Left lung (tissue), 10 donors: ENCODE data around the gene HTR1B. TPM values are rescaled to one million over a fixed set of nuclear protein-coding genes. Genes with fewer than 3 reads are reported as not detected.

ENCODE experiments used
- ATAC-seq: fragments of 200-7000 bp; cut with Tn5 transposase; one replicate; pipeline ENCODE4 v1.9.1; 2020; ENCODE audit warnings: moderate library complexity
- DNase-seq, 4 donors: peaks; one replicate each; pipeline ENCODE4 v3.0.0-alpha.2; 2013 to 2020
- H3K27ac ChIP-seq, 2 donors: fragments of 200-600 bp; sonication (generic) in 1 of 2; one replicate each; pipeline versions ENCODE4 v1.5.0 to v1.8.0; 2020 to 2021
- H3K27me3 ChIP-seq, 2 donors: fragments of 200-600 bp; sonication (generic) in 1 of 2; one replicate each; pipeline versions ENCODE4 v1.5.0 to v1.8.0; 2020 to 2021
- H3K36me3 ChIP-seq, 2 donors: fragments of 200-600 bp; sonication (generic) in 1 of 2; one replicate each; pipeline versions ENCODE4 v1.5.0 to v1.8.0; 2020 to 2021
- H3K4me1 ChIP-seq, 2 donors: fragments of 200-600 bp; one replicate each; pipeline ENCODE4 v1.8.0; 2021
- H3K4me3 ChIP-seq, 2 donors: fragments of 200-600 bp; sonication (generic) in 1 of 2; one replicate each; pipeline versions ENCODE4 v1.5.0 to v1.8.0; 2020 to 2021; ENCODE audit warnings: mild to moderate bottlenecking in 1 of 2
- H3K9me3 ChIP-seq, 2 donors: fragments of 200-600 bp; sonication (generic) in 1 of 2; one replicate each; pipeline versions ENCODE4 v1.5.0 to v1.8.0; 2020 to 2021
- intact Hi-C, 2 donors: fragments of 100-400 bp; cut with DNase I; formaldehyde crosslinking; loops; one replicate each; pipeline versions ENCODE4 v1.11.2 to v1.14.2; 2022
- polyA plus RNA-seq, 6 donors: library from polyadenylated mRNA; unstranded; fragments of 120-200 nt; gene quantifications; one replicate each; pipeline ENCODE4 v1.2.1, GENCODE V29; 2013; ENCODE audit not compliant: insufficient read length in 6 of 6
- total RNA-seq, 2 donors: library from RNA; stranded (reverse); fragmentation: NEBNext Ultra II Directional; extraction: Animal tissue kit (Norgen Biotek cat#: 25700); gene quantifications; one replicate each; pipeline ENCODE4 v1.2.1, GENCODE V29; 2021
- TF ChIP-seq, protein P1 (sequence below), 2 donors: fragments of 200-600 bp; sonication (generic) in 1 of 2; IDR thresholded peaks; one replicate each; pipeline versions ENCODE4 v1.5.0 to v1.8.0; 2021; ENCODE audit warnings: antibody characterized with exemption in 2 of 2
- donor health status: DM: no; HTN: yes; CAD: no.
- donor health status: DM: no; HTN: no; CAD: no.

Gene HTR1B
- total and polyA plus RNA-seq, 8 donors: 0.08 to 0.65 (median 0.16) TPM; not detected in 3

DNA sequence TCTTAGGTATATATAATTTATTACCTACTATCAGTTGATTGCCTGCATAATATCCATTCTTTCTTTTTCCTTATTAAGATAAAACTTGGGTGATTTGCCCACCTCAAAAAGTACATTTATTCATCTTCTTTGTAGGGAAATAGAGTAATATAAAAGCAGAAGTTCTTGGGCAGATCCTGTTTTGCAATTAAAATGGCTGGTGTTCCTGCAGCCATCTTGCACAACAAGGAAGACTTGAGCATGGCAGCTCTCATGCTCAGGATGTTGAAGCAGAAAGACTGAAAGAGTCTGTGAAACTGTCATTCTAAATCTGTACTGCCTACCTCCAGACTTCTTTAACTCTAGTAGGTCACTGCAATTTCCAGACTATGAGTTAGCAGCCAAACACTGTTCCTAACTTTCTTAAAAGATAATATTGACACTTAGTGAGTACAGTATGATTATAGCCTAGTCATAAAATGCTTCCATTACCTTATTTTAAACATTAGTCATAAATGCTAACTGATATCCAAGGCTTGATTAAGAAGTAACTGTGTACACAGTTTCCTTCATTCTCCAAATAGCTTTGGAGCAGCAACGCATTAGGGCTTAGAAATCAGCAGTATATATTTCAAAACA, 24.6 kb upstream of the HTR1B start:
- ATAC-seq (no peak), DNase-seq (no peak)
- Histone ChIP-seq H3K36me3 (no peaks in the 10 kb centered on the region), H3K9me3 (no peaks in the 10 kb centered on the region), H3K27ac (no peak overlapping the region), H3K4me3 (no peak overlapping the region), H3K27me3 (no peaks in the 10 kb centered on the region), H3K4me1 (no peaks in the 10 kb centered on the region)
- TF ChIP-seq, protein P1, sequence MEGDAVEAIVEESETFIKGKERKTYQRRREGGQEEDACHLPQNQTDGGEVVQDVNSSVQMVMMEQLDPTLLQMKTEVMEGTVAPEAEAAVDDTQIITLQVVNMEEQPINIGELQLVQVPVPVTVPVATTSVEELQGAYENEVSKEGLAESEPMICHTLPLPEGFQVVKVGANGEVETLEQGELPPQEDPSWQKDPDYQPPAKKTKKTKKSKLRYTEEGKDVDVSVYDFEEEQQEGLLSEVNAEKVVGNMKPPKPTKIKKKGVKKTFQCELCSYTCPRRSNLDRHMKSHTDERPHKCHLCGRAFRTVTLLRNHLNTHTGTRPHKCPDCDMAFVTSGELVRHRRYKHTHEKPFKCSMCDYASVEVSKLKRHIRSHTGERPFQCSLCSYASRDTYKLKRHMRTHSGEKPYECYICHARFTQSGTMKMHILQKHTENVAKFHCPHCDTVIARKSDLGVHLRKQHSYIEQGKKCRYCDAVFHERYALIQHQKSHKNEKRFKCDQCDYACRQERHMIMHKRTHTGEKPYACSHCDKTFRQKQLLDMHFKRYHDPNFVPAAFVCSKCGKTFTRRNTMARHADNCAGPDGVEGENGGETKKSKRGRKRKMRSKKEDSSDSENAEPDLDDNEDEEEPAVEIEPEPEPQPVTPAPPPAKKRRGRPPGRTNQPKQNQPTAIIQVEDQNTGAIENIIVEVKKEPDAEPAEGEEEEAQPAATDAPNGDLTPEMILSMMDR (IDR thresholded peaks at IDR 0.05): no peak
- intact Hi-C loops: no loop called here

DNA sequence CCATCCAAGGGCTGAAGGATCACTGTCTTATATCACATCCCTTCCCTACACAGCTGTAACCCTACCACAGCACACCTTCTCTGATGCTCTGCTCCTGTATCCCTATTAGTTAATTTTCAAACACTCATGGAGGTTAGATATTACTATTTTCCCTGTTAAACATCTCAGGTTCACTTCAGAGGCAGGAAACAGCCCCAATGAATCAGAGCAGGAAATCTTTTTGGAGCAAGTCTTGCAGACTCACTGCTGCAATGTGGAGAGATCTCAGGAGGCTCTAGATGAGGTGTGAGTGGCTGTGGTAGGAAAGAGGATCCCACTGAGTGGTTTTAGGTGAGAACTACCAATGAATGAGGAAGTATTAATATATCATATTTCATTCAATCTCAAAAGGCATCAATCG, 19.7 kb upstream of the HTR1B start:
- Histone ChIP-seq H3K4me1 (no peaks in the 10 kb centered on the region), H3K4me3 (no peak overlapping the region), H3K27me3 (no peaks in the 10 kb centered on the region), H3K9me3 (no peaks in the 10 kb centered on the region), H3K27ac (no peak overlapping the region), H3K36me3 (no peaks in the 10 kb centered on the region)
- ATAC-seq (no peak), DNase-seq (no peak)
- TF ChIP-seq, protein P1 (IDR thresholded peaks at IDR 0.05): no peak
- intact Hi-C loops: no loop called here

DNA sequence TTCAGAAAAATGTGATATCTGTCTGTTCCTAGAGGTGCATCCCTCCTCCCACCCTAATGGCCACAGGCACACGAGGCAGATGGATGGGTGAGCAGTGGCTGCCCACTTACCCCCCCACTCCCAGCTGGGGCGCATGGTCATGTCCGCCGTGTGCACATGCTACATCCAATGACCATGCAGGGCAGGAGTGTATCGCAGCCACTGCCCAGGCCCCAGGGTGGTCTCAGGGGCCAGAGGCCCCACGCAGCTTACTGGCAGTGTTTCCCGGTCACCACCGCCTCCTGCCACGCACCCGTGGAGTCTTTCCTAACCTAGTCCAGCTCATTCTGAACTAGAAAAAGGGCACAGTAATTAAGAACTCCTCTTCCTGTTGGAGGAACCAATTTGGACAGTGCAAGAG, 11.7 kb upstream of the HTR1B start:
- Histone ChIP-seq H3K4me1 (no peaks in the 10 kb centered on the region), H3K9me3 (peaks cover 0 to 7% of the 10 kb centered on the region in 2 donors), H3K4me3 (no peak overlapping the region), H3K27me3 (no peaks in the 10 kb centered on the region), H3K36me3 (no peaks in the 10 kb centered on the region), H3K27ac (no peak overlapping the region)
- TF ChIP-seq, protein P1 (IDR thresholded peaks at IDR 0.05): no peak
- intact Hi-C loops: no loop called here
- ATAC-seq: no peak
- peak in 1 of 4 donors; percentile 43 for DNase-seq

DNA sequence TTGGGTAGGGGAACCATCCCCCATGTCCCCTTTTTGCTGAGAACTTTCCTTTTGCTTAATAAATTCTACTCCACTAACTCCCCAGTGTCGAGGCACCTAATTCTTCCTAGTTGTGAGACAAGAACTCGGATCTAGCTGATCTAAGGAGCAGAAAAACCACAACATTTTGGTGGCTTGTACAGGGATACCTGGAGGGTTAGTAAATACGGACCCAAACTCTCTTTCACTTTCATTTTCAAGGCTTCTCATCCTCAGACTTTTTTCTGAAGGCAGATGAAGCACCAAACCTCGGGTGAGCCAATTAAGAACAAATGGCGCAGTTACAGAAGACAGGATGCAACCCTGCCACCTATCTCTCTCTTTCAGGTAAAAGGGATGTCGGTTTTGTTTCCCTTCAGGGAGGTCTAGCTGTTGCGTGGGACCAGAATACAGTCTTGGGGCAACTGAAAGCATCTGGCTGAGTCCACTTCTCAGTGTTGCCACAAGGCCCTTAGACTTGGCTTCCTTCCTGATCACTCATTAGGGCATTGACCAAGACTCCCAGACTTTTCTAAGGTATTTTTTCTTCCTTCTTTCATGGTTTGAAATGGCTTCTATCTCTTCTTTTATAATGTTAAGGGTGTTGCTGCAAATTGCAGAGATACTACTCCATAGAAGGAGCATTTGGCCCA, 11.1 kb upstream of the HTR1B start:
- no peak overlapping the region for H3K27ac ChIP-seq
- TF ChIP-seq, protein P1 (IDR thresholded peaks at IDR 0.05): no peak
- H3K36me3 ChIP-seq: no peaks in the 10 kb centered on the region
- H3K9me3 ChIP-seq: peaks cover 0 to 7% of the 10 kb centered on the region in 2 donors
- ATAC-seq (no peak), DNase-seq (no peak)
- H3K4me3 ChIP-seq: no peak overlapping the region
- intact Hi-C loops: no loop called here
- no peaks in the 10 kb centered on the region for H3K4me1 ChIP-seq
- no peaks in the 10 kb centered on the region for H3K27me3 ChIP-seq

DNA sequence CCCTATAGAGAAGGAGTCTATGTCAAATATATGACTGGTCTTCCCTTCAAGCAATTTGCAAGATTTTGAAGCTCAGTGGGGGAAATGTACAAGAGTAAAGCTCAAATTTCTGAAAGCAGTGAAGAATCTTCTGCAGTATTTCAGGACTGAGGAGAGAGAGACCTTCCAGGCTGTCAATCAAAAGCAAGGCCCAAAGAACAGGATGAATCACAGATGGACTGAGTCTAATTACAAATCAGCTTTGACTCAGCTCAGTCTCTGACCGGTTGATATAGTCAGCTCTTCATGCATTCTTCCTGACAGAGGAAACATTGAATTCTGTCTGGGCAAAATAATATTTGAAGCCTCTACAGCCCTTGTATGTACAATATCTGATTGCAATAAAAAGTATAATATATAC, 7.7 kb upstream of the HTR1B start:
- Histone ChIP-seq H3K9me3 (peaks cover 0 to 7% of the 10 kb centered on the region in 2 donors), H3K27me3 (peaks cover under 1 to 18% of the 10 kb centered on the region in 2 donors), H3K36me3 (no peaks in the 10 kb centered on the region), H3K4me3 (no peak overlapping the region), H3K4me1 (peaks cover 0 to 4% of the 10 kb centered on the region in 2 donors), H3K27ac (no peak overlapping the region)
- intact Hi-C loops: no loop called here
- DNase-seq: no peak
- TF ChIP-seq, protein P1 (IDR thresholded peaks at IDR 0.05): no peak
- ATAC-seq: no peak
